ENCODE measurements around the gene TSNAX. TPM values are rescaled to one million over a fixed set of nuclear protein-coding genes. Genes with fewer than 3 reads are reported as not detected.

Gene TSNAX
- total and polyA plus RNA-seq, 2 of the 4 experiments (the other 2 are of a cell fraction), result 19.6 to 60.6 TPM

DNA sequence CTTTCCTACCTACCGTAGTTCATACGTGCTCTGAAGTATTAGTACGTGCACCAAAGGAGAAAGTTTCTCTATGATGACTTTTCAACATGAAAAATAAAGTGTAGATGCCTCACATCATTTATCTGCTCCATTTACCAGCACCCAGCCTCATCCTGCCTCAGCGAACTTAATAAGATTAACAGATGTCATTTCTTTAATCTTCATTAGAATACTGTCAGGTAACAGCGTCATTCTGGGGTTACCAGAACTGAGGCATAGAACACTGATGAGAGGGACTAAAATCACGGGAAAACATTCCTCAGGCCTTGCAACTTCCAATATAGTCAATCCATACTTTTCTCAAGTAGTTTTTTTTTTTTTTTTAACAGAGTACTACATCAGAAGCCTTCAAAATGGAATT lies 54.9 kb downstream of the TSNAX start:
- Histone ChIP-seq H4K20me1 (ENCODE audit: insufficient read depth, low read length) (no peaks in the 10 kb centered on the region), H4K91ac (ENCODE audit: insufficient read depth, low read depth, low read length) (no peak overlapping the region), H3K18ac (ENCODE audit: low read depth, low read length) (no peak overlapping the region), H2BK120ac (ENCODE audit: low read depth, low read length) (no peak overlapping the region), H3K9me3 (ENCODE audit: control insufficient read depth, insufficient read depth, low read length) (no peaks in the 10 kb centered on the region), H3K27me3 (ENCODE audit: control insufficient read depth, insufficient read depth, low read length) (no peaks in the 10 kb centered on the region), H4K5ac (ENCODE audit: low read depth, low read length) (no peak overlapping the region), H3K4me1 (ENCODE audit: control insufficient read depth, insufficient read depth, low read length) (no peaks in the 10 kb centered on the region), H3K79me1 (ENCODE audit: low read depth in 1 of 2, low read length in 2 of 2) (no peaks in the 10 kb centered on the region), H2BK5ac (ENCODE audit: low read depth, low read length, poor library complexity, severe bottlenecking) (no peak overlapping the region), H3K23ac (ENCODE audit: low read depth, low read length) (no peak overlapping the region), H2AK5ac (ENCODE audit: low read depth, low read length) (no peak overlapping the region), H3K4me3 (ENCODE audit: insufficient read depth, low read depth, low read length) (no peak overlapping the region), H4K8ac (ENCODE audit: low read depth in 2 of 2, low read length in 2 of 2) (no peak overlapping the region), H3K4me2 (ENCODE audit: low read depth, low read length) (no peak overlapping the region), H3K27ac (ENCODE audit: insufficient read depth, low read length) (no peak overlapping the region), H3K14ac (replicated peaks; ENCODE audit: low read depth, low read length) (no peak overlapping the region), H2AFZ (replicated peaks; ENCODE audit: low read length, poor library complexity) (no peak overlapping the region), H2AK9ac (replicated peaks; ENCODE audit: low read depth, low read length, poor library complexity) (no peak overlapping the region), H3K9me1 (ENCODE audit: insufficient read depth, low read length) (no peaks in the 10 kb centered on the region), H3K9ac (ENCODE audit: low read depth, low read length) (no peak overlapping the region), H2BK20ac (ENCODE audit: low read depth, low read length) (no peak overlapping the region), H2BK15ac (ENCODE audit: low read depth, low read length) (no peak overlapping the region), H3K36me3 (ENCODE audit: control insufficient read depth, insufficient read depth, low read length) (no peaks in the 10 kb centered on the region), H3K56ac (ENCODE audit: extremely low read depth, insufficient read depth, low read length) (no peak overlapping the region), H3K4ac (ENCODE audit: low read depth, low read length) (no peak overlapping the region)
- no peak for DNase-seq
- WGBS, 2 experiments (ENCODE audit: extremely low coverage in 2 of 2, insufficient read length in 1 of 2), result no CpG with 5 or more reads among the region's 6 CpGs
- intact Hi-C loops (cut with micrococcal nuclease) (no loop called here), in situ Hi-C loops (cut with MboI; ENCODE audit: low sequenced_read_pairs) (no loop called here), dilution Hi-C loops (cut with HindIII; ENCODE audit: low sequenced_read_pairs, unreplicated experiment) (no loop called here)
- no TSS peak for BruUV-seq (replicated peaks)
- no peak for TF ChIP-seq RCOR1 (IDR thresholded peaks at IDR 0.05; ENCODE audit: insufficient replicate concordance, low read length)
- TF ChIP-seq BHLHE40 (IDR thresholded peaks at IDR 0.05; ENCODE audit: low read depth, low read length), result no peak
- TF ChIP-seq CHD1 (IDR thresholded peaks at IDR 0.05; ENCODE audit: low read depth, low read length), result no peak
- no peak for TF ChIP-seq RAD21 (IDR thresholded peaks at IDR 0.05; ENCODE audit: low read length)
- no peak for TF ChIP-seq RFX5 (IDR thresholded peaks at IDR 0.05; ENCODE audit: low read depth, low read length)
- no peak for TF ChIP-seq FOS (IDR thresholded peaks at IDR 0.05; ENCODE audit: low read depth, low read length)
- TF ChIP-seq MAFK (IDR thresholded peaks at IDR 0.05; ENCODE audit: low read depth, low read length), result no peak
- TF ChIP-seq, protein P1, sequence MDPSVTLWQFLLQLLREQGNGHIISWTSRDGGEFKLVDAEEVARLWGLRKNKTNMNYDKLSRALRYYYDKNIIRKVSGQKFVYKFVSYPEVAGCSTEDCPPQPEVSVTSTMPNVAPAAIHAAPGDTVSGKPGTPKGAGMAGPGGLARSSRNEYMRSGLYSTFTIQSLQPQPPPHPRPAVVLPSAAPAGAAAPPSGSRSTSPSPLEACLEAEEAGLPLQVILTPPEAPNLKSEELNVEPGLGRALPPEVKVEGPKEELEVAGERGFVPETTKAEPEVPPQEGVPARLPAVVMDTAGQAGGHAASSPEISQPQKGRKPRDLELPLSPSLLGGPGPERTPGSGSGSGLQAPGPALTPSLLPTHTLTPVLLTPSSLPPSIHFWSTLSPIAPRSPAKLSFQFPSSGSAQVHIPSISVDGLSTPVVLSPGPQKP (IDR thresholded peaks at IDR 0.05; ENCODE audit: borderline replicate concordance, low read depth, low read length), result no peak
- no peak for TF ChIP-seq SMC3 (IDR thresholded peaks at IDR 0.05; ENCODE audit: low read depth, low read length)
- TF ChIP-seq POLR2A (IDR thresholded peaks at IDR 0.05; ENCODE audit: low read depth, low read length), result no peak
- ChIA-PET POLR2A (ENCODE audit: unreplicated experiment) (no interaction called here), CTCF (no interaction called here)
- no peak for ATAC-seq (ENCODE audit: low read depth)

Data from IMR-90 (cell line).